ENCODE results near the gene BANF2.

BANF2 gene

DNA sequence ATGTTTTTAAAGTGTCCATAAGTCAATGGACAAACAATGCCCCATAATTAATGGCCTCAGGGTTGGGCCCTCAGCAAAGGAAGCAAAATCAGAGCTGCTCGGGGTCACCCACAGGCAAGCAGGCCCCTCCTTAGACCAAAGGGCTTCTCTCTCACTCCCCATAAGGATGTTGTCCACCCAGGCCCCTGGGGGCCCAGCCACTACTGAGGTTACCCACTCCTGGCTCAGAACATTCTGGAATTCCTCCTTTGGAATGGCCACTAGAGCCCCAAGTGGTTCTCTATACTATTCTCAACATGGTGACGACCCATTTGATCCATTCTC is 50.9 kb downstream of the BANF2 start:
- Histone ChIP-seq H3K27ac (no peak overlapping the region), H2AFZ (no peak overlapping the region), H3K9ac (no peak overlapping the region), H3K27me3 (ENCODE audit: control insufficient read depth, insufficient read depth, low read length) (no peaks in the 10 kb centered on the region), H3K4me2 (ENCODE audit: low read length) (no peak overlapping the region), H3K9me3 (ENCODE audit: control insufficient read depth, low read length) (no peaks in the 10 kb centered on the region), H3K4me3 (ENCODE audit: low read depth, low read length) (no peak overlapping the region), H3K79me2 (no peaks in the 10 kb centered on the region), H3K36me3 (ENCODE audit: control insufficient read depth, insufficient read depth, low read length) (no peaks in the 10 kb centered on the region), H3K4me1 (no peaks in the 10 kb centered on the region)
- TF ChIP-seq, protein P1, sequence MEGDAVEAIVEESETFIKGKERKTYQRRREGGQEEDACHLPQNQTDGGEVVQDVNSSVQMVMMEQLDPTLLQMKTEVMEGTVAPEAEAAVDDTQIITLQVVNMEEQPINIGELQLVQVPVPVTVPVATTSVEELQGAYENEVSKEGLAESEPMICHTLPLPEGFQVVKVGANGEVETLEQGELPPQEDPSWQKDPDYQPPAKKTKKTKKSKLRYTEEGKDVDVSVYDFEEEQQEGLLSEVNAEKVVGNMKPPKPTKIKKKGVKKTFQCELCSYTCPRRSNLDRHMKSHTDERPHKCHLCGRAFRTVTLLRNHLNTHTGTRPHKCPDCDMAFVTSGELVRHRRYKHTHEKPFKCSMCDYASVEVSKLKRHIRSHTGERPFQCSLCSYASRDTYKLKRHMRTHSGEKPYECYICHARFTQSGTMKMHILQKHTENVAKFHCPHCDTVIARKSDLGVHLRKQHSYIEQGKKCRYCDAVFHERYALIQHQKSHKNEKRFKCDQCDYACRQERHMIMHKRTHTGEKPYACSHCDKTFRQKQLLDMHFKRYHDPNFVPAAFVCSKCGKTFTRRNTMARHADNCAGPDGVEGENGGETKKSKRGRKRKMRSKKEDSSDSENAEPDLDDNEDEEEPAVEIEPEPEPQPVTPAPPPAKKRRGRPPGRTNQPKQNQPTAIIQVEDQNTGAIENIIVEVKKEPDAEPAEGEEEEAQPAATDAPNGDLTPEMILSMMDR (IDR thresholded peaks at IDR 0.05), result no peak

DNA sequence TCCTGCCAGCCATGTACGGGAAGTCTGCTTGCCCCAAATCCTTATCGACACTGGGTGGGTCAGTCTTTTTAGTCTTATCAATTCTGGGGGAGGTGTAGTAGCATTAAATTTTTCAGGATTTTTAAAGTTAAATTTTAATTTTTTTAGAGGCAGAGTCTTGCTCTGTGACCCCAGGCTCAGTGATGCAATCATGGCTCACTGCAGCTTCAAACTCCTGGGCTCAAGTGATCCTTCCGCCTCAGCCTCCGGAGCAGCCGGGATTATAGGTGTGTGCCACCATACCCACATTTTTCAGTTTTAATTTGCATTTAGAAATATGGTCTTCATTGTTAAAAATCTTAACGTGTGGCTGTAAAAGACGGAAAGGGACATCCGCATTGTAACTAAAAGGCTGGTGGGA is 51.9 kb downstream of the BANF2 start:
- no peaks in the 10 kb centered on the region for H3K9me3 ChIP-seq (ENCODE audit: control insufficient read depth, low read length)

DNA sequence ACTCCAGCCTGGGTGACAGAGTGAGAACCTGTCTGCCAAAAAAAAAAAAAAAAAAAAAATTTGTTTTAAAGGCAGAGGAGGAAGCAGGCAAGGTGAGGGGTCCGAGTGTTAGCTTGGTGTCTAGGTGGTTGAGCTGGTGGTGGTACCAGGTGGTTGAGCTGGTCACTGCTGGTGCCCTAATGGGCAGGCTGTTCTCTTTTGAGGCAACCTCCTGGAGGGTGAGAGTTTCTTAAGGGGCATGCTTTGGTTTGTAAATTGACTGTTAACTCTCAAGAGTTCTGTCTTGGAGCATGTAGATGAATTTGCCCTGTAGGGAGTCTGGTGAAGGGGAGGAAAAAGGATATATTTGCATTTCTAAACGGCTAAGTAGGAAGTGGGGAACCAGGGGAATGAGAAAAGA is 52.7 kb downstream of the BANF2 start:
- Histone ChIP-seq H3K27ac (no peak overlapping the region), H3K4me2 (ENCODE audit: low read length) (no peak overlapping the region), H3K9me3 (ENCODE audit: control insufficient read depth, low read length) (no peaks in the 10 kb centered on the region), H3K79me2 (no peaks in the 10 kb centered on the region), H3K27me3 (ENCODE audit: control insufficient read depth, insufficient read depth, low read length) (no peaks in the 10 kb centered on the region), H2AFZ (no peak overlapping the region), H3K4me3 (ENCODE audit: low read depth, low read length) (no peak overlapping the region), H3K4me1 (no peaks in the 10 kb centered on the region), H3K9ac (no peak overlapping the region), H3K36me3 (ENCODE audit: control insufficient read depth, insufficient read depth, low read length) (no peaks in the 10 kb centered on the region)
- TF ChIP-seq, protein P1 (IDR thresholded peaks at IDR 0.05), result no peak

More for the DNA sequence above, 51.9 kb downstream of the BANF2 start:
- Histone ChIP-seq H3K79me2 (no peaks in the 10 kb centered on the region), H3K4me1 (no peaks in the 10 kb centered on the region), H3K4me3 (ENCODE audit: low read depth, low read length) (no peak overlapping the region), H3K27ac (no peak overlapping the region), H3K27me3 (ENCODE audit: control insufficient read depth, insufficient read depth, low read length) (no peaks in the 10 kb centered on the region), H3K9ac (no peak overlapping the region), H2AFZ (no peak overlapping the region), H3K4me2 (ENCODE audit: low read length) (no peak overlapping the region), H3K36me3 (ENCODE audit: control insufficient read depth, insufficient read depth, low read length) (no peaks in the 10 kb centered on the region)
- TF ChIP-seq, protein P1 (IDR thresholded peaks at IDR 0.05), result no peak

DNA sequence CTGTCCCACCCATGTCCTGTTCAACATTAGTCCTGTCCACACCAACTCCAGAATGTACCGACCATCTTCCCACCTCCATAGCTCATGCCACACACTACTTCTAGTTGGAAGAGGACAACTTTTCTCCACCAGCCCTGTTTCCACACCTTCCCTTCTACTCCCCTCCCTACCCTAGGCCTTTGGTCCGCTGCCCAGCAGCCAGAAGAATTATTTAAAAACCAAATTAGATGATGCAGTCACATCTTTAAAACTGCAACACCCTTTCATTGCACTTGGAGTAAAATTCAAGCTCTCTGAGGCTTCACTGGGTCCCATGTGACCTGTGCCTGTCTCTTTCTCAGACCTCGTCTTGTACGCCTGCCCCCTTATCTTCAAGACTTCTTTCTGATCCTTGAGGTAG is 53.8 kb downstream of the BANF2 start:
- Histone ChIP-seq H3K36me3 (ENCODE audit: control insufficient read depth, insufficient read depth, low read length) (no peaks in the 10 kb centered on the region), H3K4me2 (ENCODE audit: low read length) (no peak overlapping the region)

DNA sequence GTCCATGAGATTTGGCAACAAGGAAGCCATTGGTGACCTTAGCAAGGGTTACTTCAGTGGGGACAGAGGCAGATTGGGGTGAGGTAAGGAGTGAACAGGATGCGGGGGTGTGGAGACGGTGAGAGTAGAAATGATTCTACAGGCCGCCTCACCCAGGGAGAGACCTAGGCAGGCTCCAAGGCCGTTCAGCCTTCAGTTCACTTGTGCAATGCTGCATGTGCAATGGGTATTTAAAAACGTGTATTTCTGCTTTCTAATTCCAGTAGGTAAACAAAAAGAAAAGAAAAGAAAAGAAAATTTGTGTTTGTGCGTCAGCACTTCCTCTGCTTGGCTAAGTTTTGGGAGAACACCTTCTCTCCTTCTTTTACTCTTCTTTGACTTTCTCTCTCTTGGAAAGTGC is 56.8 kb downstream of the BANF2 start:
- H3K27me3 ChIP-seq (ENCODE audit: control insufficient read depth, insufficient read depth, low read length), result no peaks in the 10 kb centered on the region
- no peak overlapping the region for H3K27ac ChIP-seq
- H3K9me3 ChIP-seq (ENCODE audit: control insufficient read depth, low read length), result no peaks in the 10 kb centered on the region
- TF ChIP-seq, protein P1 (IDR thresholded peaks at IDR 0.05), result no peak
- H3K4me3 ChIP-seq (ENCODE audit: low read depth, low read length), result no peak overlapping the region
- H3K9ac ChIP-seq, result no peak overlapping the region
- H3K79me2 ChIP-seq, result no peaks in the 10 kb centered on the region
- no peak overlapping the region for H2AFZ ChIP-seq
- H3K4me2 ChIP-seq (ENCODE audit: low read length), result no peak overlapping the region
- no peaks in the 10 kb centered on the region for H3K36me3 ChIP-seq (ENCODE audit: control insufficient read depth, insufficient read depth, low read length)
- H3K4me1 ChIP-seq, result no peaks in the 10 kb centered on the region

More for the DNA sequence above, 53.8 kb downstream of the BANF2 start:
- H2AFZ ChIP-seq, result no peak overlapping the region
- TF ChIP-seq, protein P1 (IDR thresholded peaks at IDR 0.05), result no peak
- H3K27ac ChIP-seq, result no peak overlapping the region
- no peak overlapping the region for H3K4me3 ChIP-seq (ENCODE audit: low read depth, low read length)
- H3K27me3 ChIP-seq (ENCODE audit: control insufficient read depth, insufficient read depth, low read length), result no peaks in the 10 kb centered on the region
- no peak overlapping the region for H3K9ac ChIP-seq
- no peaks in the 10 kb centered on the region for H3K4me1 ChIP-seq
- no peaks in the 10 kb centered on the region for H3K9me3 ChIP-seq (ENCODE audit: control insufficient read depth, low read length)
- no peaks in the 10 kb centered on the region for H3K79me2 ChIP-seq

All from parathyroid adenoma (tissue), 2 donors.